Upper lobe of right lung (tissue), 1 donor: ENCODE data around the gene ESM1. TPM values are rescaled to one million over a fixed set of nuclear protein-coding genes. Genes with fewer than 3 reads are reported as not detected.

Experiments
- ATAC-seq: fragments of 200-7000 bp; cut with Tn5 transposase; one replicate; pipeline ENCODE4 v1.9.1; 2020; ENCODE audit warnings: mild to moderate bottlenecking, moderate library complexity
- DNase-seq: peaks from one replicate; pipeline ENCODE4 v3.0.0-alpha.2; 2020
- H3K27ac ChIP-seq: fragments of 200-600 bp; one replicate; pipeline ENCODE4 v1.8.0; 2022
- H3K27me3 ChIP-seq: fragments of 200-600 bp; one replicate; pipeline ENCODE4 v1.8.0; 2022; ENCODE audit warnings: mild to moderate bottlenecking
- H3K36me3 ChIP-seq: fragments of 200-600 bp; one replicate; pipeline ENCODE4 v1.8.0; 2022
- H3K4me1 ChIP-seq: fragments of 200-600 bp; one replicate; pipeline ENCODE4 v1.8.0; 2022
- H3K4me3 ChIP-seq: fragments of 200-600 bp; one replicate; pipeline ENCODE4 v1.8.0; 2022; ENCODE audit warnings: mild to moderate bottlenecking
- H3K9me3 ChIP-seq: fragments of 200-600 bp; one replicate; pipeline ENCODE4 v1.8.0; 2022
- CTCF ChIP-seq: fragments of 200-600 bp; IDR thresholded peaks from one replicate; pipeline ENCODE4 v1.8.0; 2022; ENCODE audit warnings: antibody characterized with exemption
- intact Hi-C: fragments of 100-400 bp; cut with DNase I; formaldehyde crosslinking; loops from one replicate; pipeline ENCODE4 v1.11.0; 2022
- total RNA-seq: library from RNA; stranded (reverse); fragmentation: NEBNext Ultra II Directional; extraction: Animal tissue kit (Norgen Biotek cat#: 25700); gene quantifications from one replicate; pipeline ENCODE4 v1.2.1, GENCODE V29; 2021
- donor health status: DM: no; HTN: yes; CAD: no; lungs with severe emphysema.

Gene ESM1
- total RNA-seq, 1 donor from 2014 or later, result 2.7 TPM

- ATAC-seq (no peak), DNase-seq (no peak)
- Histone ChIP-seq H3K4me3 (no peak overlapping the region), H3K4me1 (peaks cover 7% of the 10 kb centered on the region), H3K36me3 (no peaks in the 10 kb centered on the region), H3K27me3 (peaks cover 32% of the 10 kb centered on the region), H3K27ac (no peak overlapping the region), H3K9me3 (no peaks in the 10 kb centered on the region)
- intact Hi-C loops, result no loop called here
- no peak for TF ChIP-seq CTCF
These were observed 3.5 kb downstream of the ESM1 start for GRCh38 chr5:54981928-54982327.

DNA sequence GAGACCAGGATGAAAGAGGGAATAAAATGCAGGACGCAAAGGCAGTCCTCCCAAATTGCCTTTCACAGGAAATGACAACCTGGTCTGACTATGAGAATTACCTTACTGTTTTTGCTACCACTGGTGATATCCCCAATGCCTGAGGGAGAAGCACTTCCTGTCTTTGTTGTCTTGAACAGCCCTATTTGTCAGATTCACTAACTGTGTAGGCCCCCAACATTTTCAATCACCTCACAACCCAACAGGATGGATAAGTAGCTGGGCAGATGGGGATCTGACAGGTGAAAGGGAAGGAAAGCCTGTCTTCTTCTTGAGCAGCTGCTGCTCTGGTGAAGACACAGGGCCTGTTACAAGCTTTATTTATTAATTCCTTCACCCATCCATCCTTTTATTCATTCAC, 9.7 kb downstream of the ESM1 start:
- H3K27me3 ChIP-seq, result peaks cover 3% of the 10 kb centered on the region
- no peak overlapping the region for H3K27ac ChIP-seq
- no peaks in the 10 kb centered on the region for H3K9me3 ChIP-seq
- no peak for DNase-seq
- H3K4me3 ChIP-seq, result no peak overlapping the region
- no peaks in the 10 kb centered on the region for H3K36me3 ChIP-seq
- ATAC-seq, result no peak
- intact Hi-C loops, result no loop called here
- H3K4me1 ChIP-seq, result no peaks in the 10 kb centered on the region
- TF ChIP-seq CTCF, result no peak

- TF ChIP-seq CTCF, result no peak
- ATAC-seq (no peak), DNase-seq (no peak)
- no peak overlapping the region for H3K4me3 ChIP-seq
- no peaks in the 10 kb centered on the region for H3K27me3 ChIP-seq
- H3K9me3 ChIP-seq, result no peaks in the 10 kb centered on the region
- H3K27ac ChIP-seq, result no peak overlapping the region
- no peaks in the 10 kb centered on the region for H3K36me3 ChIP-seq
- H3K4me1 ChIP-seq, result no peaks in the 10 kb centered on the region
- intact Hi-C loops, result no loop called here
These were observed 15.3 kb downstream of the ESM1 start for GRCh38 chr5:54969856-54970828.

DNA sequence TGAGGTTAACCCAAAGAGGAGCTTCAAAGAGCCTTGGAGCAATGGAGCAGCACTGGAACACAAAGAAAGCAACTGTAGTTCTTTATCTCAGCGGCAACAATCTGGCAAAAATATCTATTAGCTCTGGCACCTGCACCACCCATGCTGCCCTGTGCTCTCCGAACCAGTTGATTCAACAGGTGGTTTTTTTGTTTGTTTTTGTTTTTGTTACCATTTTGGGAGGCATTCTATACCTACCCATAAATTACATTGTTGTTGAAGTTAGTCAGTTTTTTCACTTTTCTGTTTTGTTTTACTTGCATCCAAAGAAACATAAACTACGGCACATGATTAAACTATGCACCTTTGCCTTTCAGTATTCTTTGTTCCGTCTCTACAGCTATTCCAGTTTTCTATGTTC, 16.2 kb downstream of the ESM1 start:
- Histone ChIP-seq H3K4me3 (no peak overlapping the region), H3K27ac (no peak overlapping the region), H3K36me3 (no peaks in the 10 kb centered on the region), H3K9me3 (no peaks in the 10 kb centered on the region), H3K27me3 (no peaks in the 10 kb centered on the region), H3K4me1 (no peaks in the 10 kb centered on the region)
- TF ChIP-seq CTCF, result no peak
- intact Hi-C loops, result no loop called here
- DNase-seq, result no peak
- ATAC-seq, result no peak

DNA sequence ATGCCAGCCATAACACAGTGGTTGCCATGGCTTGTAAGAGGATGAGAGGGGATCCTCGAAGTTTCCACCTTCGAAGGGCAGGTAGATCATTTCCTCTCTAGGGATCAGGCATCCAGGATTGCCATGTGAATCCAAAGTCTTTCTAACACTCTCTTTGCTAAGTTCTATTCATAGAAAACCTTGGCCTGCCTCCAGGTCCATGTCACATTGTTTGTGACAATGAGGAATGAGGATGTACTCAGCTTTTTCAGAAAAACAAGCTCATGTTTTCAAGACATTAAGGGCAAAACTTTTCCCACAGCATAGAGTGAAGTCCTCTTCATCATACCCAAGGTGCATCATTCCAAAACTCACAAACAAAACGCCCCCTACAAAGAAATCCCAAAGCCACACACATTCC, 19.6 kb downstream of the ESM1 start:
- H3K9me3 ChIP-seq, result no peaks in the 10 kb centered on the region
- DNase-seq (no peak), ATAC-seq (no peak)
- TF ChIP-seq CTCF, result no peak
- no peaks in the 10 kb centered on the region for H3K36me3 ChIP-seq
- intact Hi-C loops, result no loop called here
- no peaks in the 10 kb centered on the region for H3K4me1 ChIP-seq
- no peak overlapping the region for H3K4me3 ChIP-seq
- no peak overlapping the region for H3K27ac ChIP-seq
- H3K27me3 ChIP-seq, result no peaks in the 10 kb centered on the region
